B cell (primary cell): Measurements from ENCODE around the gene CTIF.

Source experiments
- CTCF ChIP-seq: fragments of 200-600 bp; IDR thresholded peaks from one replicate; pipeline ENCODE4 v1.8.0; 2022; ENCODE audit warnings: antibody characterized with exemption, mild to moderate bottlenecking
- EZH2 ChIP-seq: IDR thresholded peaks from 2 replicates; pipeline ENCODE4 v1.6.1; 2012; ENCODE audit warnings: borderline replicate concordance, low read depth, mild to moderate bottlenecking, moderate library complexity, low read length; ENCODE audit not compliant: insufficient read depth, poor library complexity, severe bottlenecking

GRCh38 chr18:48715711-48716361 is 177.0 kb downstream of the CTIF start:
- no peak for TF ChIP-seq CTCF
- no peak for TF ChIP-seq EZH2
